GM23338 (cell line): ENCODE results near the gene ZNF775. TPM values are rescaled to one million over a fixed set of nuclear protein-coding genes. Genes with fewer than 3 reads are reported as not detected.
A peak's percentile ranks its signal among the peaks of the same experiment; 100 is the strongest.

Experiments
- ATAC-seq: fragments of 200-7000 bp; cut with Tn5 transposase; 3 replicates; pipeline ENCODE4 v1.9.1; 2020
- DNase-seq: peaks from one replicate; pipeline ENCODE4 v3.0.0-alpha.2; 2015; ENCODE audit warnings: low spot score
- H2AFZ ChIP-seq: fragments of 200-600 bp; sonication (generic); 2 replicates; pipeline ENCODE4 v1.8.0; 2016; ENCODE audit warnings: antibody characterized with exemption, mild to moderate bottlenecking, moderate library complexity
- H3F3A ChIP-seq: fragments of 200-600 bp; sonication (generic); replicated peaks from 2 replicates; pipeline ENCODE4 v1.8.0; 2017; ENCODE audit warnings: antibody characterized with exemption, mixed run types, low read depth
- H3K27ac ChIP-seq: fragments of 200-600 bp; sonication (generic); 2 replicates; pipeline ENCODE4 v1.6.1; 2016; ENCODE audit warnings: low read depth
- H3K27me3 ChIP-seq: fragments of 200-600 bp; sonication (generic); 2 replicates; pipeline ENCODE4 v1.8.0; 2016; ENCODE audit warnings: mild to moderate bottlenecking, mixed run types, moderate library complexity; ENCODE audit not compliant: insufficient read depth
- H3K36me3 ChIP-seq: fragments of 200-600 bp; sonication (generic); 2 replicates; pipeline ENCODE4 v1.8.0; 2016; ENCODE audit warnings: mild to moderate bottlenecking; ENCODE audit not compliant: insufficient read depth
- H3K4me1 ChIP-seq: fragments of 200-600 bp; sonication (generic); 2 replicates; pipeline ENCODE4 v1.8.0; 2016; ENCODE audit warnings: mild to moderate bottlenecking, moderate library complexity; ENCODE audit not compliant: insufficient read depth
- H3K4me2 ChIP-seq: fragments of 200-600 bp; sonication (generic); 2 replicates; pipeline ENCODE4 v1.7.1; 2017; ENCODE audit warnings: mixed run types
- H3K4me3 ChIP-seq: fragments of 200-600 bp; sonication (generic); 2 replicates; pipeline ENCODE4 v1.6.1; 2016; ENCODE audit warnings: mixed run types
- H3K79me2 ChIP-seq: fragments of 200-600 bp; sonication (generic); replicated peaks from 2 replicates; pipeline ENCODE4 v1.8.0; 2017; ENCODE audit warnings: mild to moderate bottlenecking; ENCODE audit not compliant: insufficient read depth
- H3K9me2 ChIP-seq: fragments of 200-600 bp; sonication (generic); 2 replicates; pipeline ENCODE4 v1.8.0; 2017; ENCODE audit not compliant: insufficient read depth
- H4K20me1 ChIP-seq: fragments of 200-600 bp; sonication (generic); replicated peaks from 2 replicates; pipeline ENCODE4 v1.8.0; 2017; ENCODE audit warnings: mild to moderate bottlenecking; ENCODE audit not compliant: insufficient read depth
- H3K27ac Mint-ChIP-seq: 2 replicates; pipeline ENCODE4 v1.8.0; 2020; ENCODE audit warnings: inconsistent platforms, mild to moderate bottlenecking, moderate library complexity, mixed read lengths
- H3K27me3 Mint-ChIP-seq: 3 replicates; pipeline ENCODE4 v1.8.0; 2022; ENCODE audit warnings: low read depth, mild to moderate bottlenecking, moderate library complexity, mixed read lengths, inconsistent platforms; ENCODE audit not compliant: insufficient read depth, poor library complexity
- H3K36me3 Mint-ChIP-seq: 3 replicates; pipeline ENCODE4 v1.8.0; 2021; ENCODE audit warnings: low read depth, mild to moderate bottlenecking, inconsistent platforms, moderate library complexity, mixed read lengths
- H3K4me1 Mint-ChIP-seq: 3 replicates; pipeline ENCODE4 v1.8.0; 2020; ENCODE audit warnings: mild to moderate bottlenecking, inconsistent platforms, mixed read lengths
- H3K4me3 Mint-ChIP-seq: 3 replicates; pipeline ENCODE4 v1.8.0; 2021; ENCODE audit warnings: moderate library complexity, mild to moderate bottlenecking, inconsistent platforms, mixed read lengths
- H3K9me3 Mint-ChIP-seq: 3 replicates; pipeline ENCODE4 v1.8.0; 2020; ENCODE audit warnings: moderate library complexity, mild to moderate bottlenecking, inconsistent platforms, mixed read lengths
- CREB1 ChIP-seq: fragments of 250-450 bp; sonication (Bioruptor Pico); IDR thresholded peaks from 2 replicates; pipeline ENCODE4 v1.5.0; 2020; ENCODE audit warnings: low read depth, mild to moderate bottlenecking, moderate library complexity
- CTCF ChIP-seq, 2 experiments: fragments of 200-600 bp in 1 of 2; sonication (generic) in 1 of 2; conservative IDR thresholded peaks; 2 replicates each; pipeline versions ENCODE4 v1.5.1 to v1.6.1; 2016 to 2017; ENCODE audit warnings: antibody characterized with exemption in 2 of 2, low read depth in 2 of 2, mild to moderate bottlenecking in 2 of 2, moderate library complexity in 1 of 2
- EZH2 ChIP-seq: fragments of 200-600 bp; sonication (generic); IDR thresholded peaks from one replicate; pipeline ENCODE4 v1.8.0; 2017; ENCODE audit warnings: antibody characterized with exemption, mild to moderate bottlenecking, low read depth; ENCODE audit not compliant: unreplicated experiment
- EZH2phosphoT487 ChIP-seq: fragments of 200-600 bp; sonication (generic); IDR thresholded peaks from one replicate; pipeline ENCODE4 v1.8.1; 2018; ENCODE audit warnings: antibody characterized with exemption; ENCODE audit not compliant: unreplicated experiment
- POLR2AphosphoS5 ChIP-seq: IDR thresholded peaks from 2 replicates; pipeline ENCODE4 v1.6.1; 2016; ENCODE audit warnings: antibody characterized with exemption, low read depth
- ZNF114 ChIP-seq: fragments of 250-450 bp; sonication (Bioruptor Pico); IDR thresholded peaks from 2 replicates; pipeline ENCODE4 v1.5.0; 2020; ENCODE audit warnings: mild to moderate bottlenecking, moderate library complexity
- ZNF331 ChIP-seq: fragments of 250-450 bp; sonication (Bioruptor Pico); IDR thresholded peaks from 2 replicates; pipeline ENCODE4 v1.5.0; 2020; ENCODE audit warnings: low read depth, mild to moderate bottlenecking, moderate library complexity
- ZNF462 ChIP-seq: fragments of 250-450 bp; sonication (Bioruptor Pico); IDR thresholded peaks from 2 replicates; pipeline ENCODE4 v1.5.0; 2020; ENCODE audit warnings: mild to moderate bottlenecking, moderate library complexity
- polyA plus RNA-seq: library from polyadenylated mRNA; unstranded; fragments of >200 nt; fragmentation: Nextera tagmentation; extraction: Ambion mirVana; gene quantifications from 2 replicates; pipeline ENCODE4 v1.2.1, GENCODE V29; 2016
- total RNA-seq: library from RNA; depleted of rRNA; stranded (reverse); fragments of >200 nt; shearing (Covaris generic); gene quantifications from 2 replicates; pipeline ENCODE4 v1.2.3, GENCODE V29; 2014

ZNF775 gene
- total and polyA plus RNA-seq, 2 experiments from 2014 or later: 4.5 to 38.2 TPM

DNA sequence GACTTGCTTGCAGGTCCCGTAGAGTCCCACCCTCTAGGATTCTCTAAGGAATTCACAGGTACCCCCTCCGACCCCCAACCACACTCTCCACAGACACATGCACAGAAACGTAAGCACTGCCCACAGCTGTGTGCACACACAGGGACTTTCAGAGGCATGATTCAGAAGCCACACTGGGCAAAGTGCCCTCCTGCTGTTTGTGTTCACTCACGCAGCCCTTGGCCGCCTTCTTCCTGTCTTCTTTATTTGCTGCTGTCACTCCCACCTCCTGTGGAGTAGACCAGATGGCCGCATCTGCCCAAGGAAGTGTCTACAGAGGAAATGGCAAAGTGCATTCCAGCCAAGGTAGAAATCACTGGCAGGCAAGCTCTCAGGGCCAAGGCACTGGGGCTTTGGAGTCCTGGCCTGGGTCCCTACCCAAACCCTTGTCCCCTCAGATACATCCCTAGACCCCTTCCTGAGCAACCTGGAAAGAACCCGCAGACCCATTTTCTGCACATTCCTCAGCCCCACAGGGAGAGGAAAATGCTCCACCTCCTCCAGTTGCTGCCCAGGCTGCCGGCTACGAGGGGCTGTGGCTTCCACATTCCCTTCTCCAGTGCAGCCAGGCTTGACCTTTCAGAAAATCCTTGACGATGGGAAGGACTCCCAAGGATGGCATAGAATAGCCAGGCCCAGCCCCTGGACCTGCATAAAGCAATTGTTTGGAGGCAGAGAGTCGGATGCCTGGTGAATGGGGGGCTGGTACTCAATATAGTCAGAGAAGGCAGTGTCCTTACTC, 49.7 kb downstream of the ZNF775 start (continued):
- peak; percentile 66; the same call in 1 of the 2 replicates for TF ChIP-seq ZNF462 (CRISPR knock-in tag)
- no peak for TF ChIP-seq ZNF331 (CRISPR knock-in tag)
- TF ChIP-seq CREB1 (CRISPR knock-in tag): no peak
- TF ChIP-seq EZH2phosphoT487: no peak
- no peak for TF ChIP-seq EZH2

- Histone ChIP-seq H3K4me2 (no peak overlapping the region), H3K36me3 (no peaks in the 10 kb centered on the region), H4K20me1 (no peaks in the 10 kb centered on the region), H3F3A (no peaks in the 10 kb centered on the region), H3K9me2 (0 out of 2 replicates have a peak, but pooled peaks cover 6% of the 10 kb centered on the region), H3K27me3 (no peaks in the 10 kb centered on the region), H3K79me2 (no peaks in the 10 kb centered on the region), H3K4me3 (no peak overlapping the region), H2AFZ (no peak overlapping the region), H3K4me1 (peaks cover 19% of the 10 kb centered on the region; the same call in 1 of the 2 replicates), H3K27ac (no peak overlapping the region)
- ATAC-seq: no peak
- Mint-ChIP-seq H3K4me1 (peaks cover 31% of the 10 kb centered on the region), H3K27ac (no peak overlapping the region), H3K4me3 (no peak overlapping the region), H3K9me3 (no peaks in the 10 kb centered on the region; the same call in 2 of the 3 replicates), H3K36me3 (no peaks in the 10 kb centered on the region), H3K27me3 (peaks cover 19% of the 10 kb centered on the region)
- no peak for DNase-seq
- TF ChIP-seq CREB1 (CRISPR knock-in tag) (no peak), ZNF114 (CRISPR knock-in tag) (no peak), POLR2AphosphoS5 (no peak), EZH2phosphoT487 (no peak), CTCF (conservative IDR thresholded peaks at IDR 0.05; ENCODE audit: low read depth in 2 of 2) (no peak), ZNF331 (CRISPR knock-in tag) (no peak)
These were observed 50.6 kb downstream of the ZNF775 start for GRCh38 chr7:150429699-150430098.
